OCI-LY3 (cell line): ENCODE data around the gene KLHL18.

ENCODE experiments used
- CTCF ChIP-seq: fragments of 200-600, 300-600 bp; sonication (generic); IDR thresholded peaks from 2 replicates; pipeline ENCODE4 v1.5.1; 2014; ENCODE audit warnings: antibody characterized with exemption, low read length, low read depth
- EZH2phosphoT487 ChIP-seq: fragments of 200-600 bp; shearing (Covaris generic); IDR thresholded peaks from 2 replicates; pipeline ENCODE4 v1.6.1; 2018; ENCODE audit warnings: antibody characterized with exemption, mixed run types, low read depth

DNA sequence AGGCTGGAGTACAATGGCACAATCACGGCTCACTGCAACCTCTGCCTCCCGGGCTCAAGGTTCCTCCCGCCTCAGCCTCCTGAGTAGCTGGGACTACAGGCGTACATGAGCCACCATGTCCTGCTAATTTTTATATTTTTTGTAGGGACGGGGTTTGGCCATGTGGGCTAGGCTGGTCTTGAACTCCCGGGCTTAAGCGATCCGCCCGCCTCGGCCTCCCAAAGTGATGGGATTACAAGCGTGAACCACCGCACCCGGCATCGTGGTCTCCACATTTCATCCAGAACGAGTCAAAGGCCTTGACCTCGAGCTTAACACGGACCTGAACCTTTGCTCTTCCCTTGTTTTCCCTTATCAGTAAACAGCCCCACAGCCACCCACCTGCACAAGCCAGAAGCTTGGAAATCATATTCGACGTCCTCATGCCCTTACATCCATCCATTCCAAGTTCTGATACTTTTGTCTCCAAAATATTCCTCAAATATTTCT, 96.7 kb downstream of the KLHL18 start:
- TF ChIP-seq CTCF (no peak), EZH2phosphoT487 (no peak)
